Activated CD8-positive, alpha-beta memory T cell treated with anti-CD3 and anti-CD28 coated beads, Interleukin-2, amount 50 U/mL, for 1 hour (primary cell): Measurements from ENCODE around the gene ADAP1.

Experiments
- DNase-seq: peaks from one replicate; pipeline ENCODE4 v3.0.0-alpha.2; 2020; ENCODE audit errors: extremely low read depth

Gene ADAP1

DNA sequence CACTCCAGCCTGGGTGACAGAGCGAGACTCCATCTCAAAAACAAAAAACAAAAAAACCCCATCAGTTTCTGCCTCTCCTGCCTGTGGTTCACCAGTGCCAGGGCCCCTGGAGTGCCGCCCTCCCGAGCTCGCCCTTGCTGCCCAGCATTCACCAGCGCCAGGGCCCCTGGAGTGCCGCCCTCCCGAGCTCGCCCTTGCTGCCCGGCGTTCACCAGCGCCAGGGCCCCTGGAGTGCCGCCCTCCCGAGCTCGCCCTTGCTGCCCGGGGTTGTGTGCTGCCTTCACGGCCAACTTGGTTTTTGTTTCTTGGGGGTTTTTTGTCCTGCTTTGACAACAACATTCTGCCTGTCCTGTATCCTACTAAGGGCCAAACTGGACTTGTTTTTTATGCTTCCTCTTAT lies 91.4 kb downstream of the ADAP1 start:
- DNase-seq: no peak

DNA sequence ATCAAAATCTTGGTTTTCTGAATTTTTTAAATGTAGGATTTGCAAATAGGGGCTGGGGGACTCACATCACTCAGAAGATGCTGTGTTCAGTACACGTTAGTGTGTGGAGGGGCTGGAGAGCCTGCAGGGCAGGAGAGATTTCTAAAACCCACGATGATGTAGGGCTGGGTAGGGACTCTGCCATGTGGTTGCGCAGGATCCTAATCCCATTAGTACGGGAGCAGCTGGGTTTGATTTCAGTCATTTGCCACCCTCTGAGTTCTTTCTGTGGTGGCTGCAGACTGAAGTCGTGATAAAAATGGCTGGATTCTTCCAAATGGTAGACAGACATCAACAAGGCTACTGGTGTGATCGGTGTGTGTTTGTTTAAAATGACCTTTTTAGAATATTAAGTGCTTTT lies 92.3 kb downstream of the ADAP1 start:
- DNase-seq: no peak

- no peak for DNase-seq
Observed at GRCh38 chr7:861222-861621, 93.3 kb downstream of the ADAP1 start.

GRCh38 chr7:860149-860548 lies 94.3 kb downstream of the ADAP1 start:
- DNase-seq: no peak

GRCh38 chr7:859359-860030 lies 95.0 kb downstream of the ADAP1 start:
- no peak for DNase-seq

DNA sequence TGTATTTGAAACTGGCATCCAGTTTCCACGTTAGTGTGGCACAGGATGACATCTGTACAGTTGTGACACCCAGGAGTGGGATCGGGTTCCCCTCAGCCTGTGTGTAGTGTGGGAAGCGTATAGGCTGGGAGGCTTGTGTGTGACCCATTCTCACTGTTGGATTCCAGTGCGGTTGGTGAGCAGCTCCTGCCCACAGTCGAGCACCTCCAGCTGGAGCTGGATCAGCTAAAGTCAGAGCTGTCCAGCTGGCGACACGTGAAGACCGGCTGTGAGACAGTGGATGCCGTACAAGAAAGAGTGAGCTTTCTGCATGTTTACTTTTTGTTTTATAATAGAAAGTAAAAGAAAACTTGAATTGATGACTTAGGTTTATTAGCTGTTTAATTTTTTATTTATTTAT lies 96.8 kb downstream of the ADAP1 start:
- no peak for DNase-seq

GRCh38 chr7:856444-857095 lies 97.9 kb downstream of the ADAP1 start:
- DNase-seq: no peak

- DNase-seq: no peak
Observed at GRCh38 chr7:855686-856369, 98.7 kb downstream of the ADAP1 start.

GRCh38 chr7:854118-854775 lies 100.2 kb downstream of the ADAP1 start:
- DNase-seq: no peak

DNA sequence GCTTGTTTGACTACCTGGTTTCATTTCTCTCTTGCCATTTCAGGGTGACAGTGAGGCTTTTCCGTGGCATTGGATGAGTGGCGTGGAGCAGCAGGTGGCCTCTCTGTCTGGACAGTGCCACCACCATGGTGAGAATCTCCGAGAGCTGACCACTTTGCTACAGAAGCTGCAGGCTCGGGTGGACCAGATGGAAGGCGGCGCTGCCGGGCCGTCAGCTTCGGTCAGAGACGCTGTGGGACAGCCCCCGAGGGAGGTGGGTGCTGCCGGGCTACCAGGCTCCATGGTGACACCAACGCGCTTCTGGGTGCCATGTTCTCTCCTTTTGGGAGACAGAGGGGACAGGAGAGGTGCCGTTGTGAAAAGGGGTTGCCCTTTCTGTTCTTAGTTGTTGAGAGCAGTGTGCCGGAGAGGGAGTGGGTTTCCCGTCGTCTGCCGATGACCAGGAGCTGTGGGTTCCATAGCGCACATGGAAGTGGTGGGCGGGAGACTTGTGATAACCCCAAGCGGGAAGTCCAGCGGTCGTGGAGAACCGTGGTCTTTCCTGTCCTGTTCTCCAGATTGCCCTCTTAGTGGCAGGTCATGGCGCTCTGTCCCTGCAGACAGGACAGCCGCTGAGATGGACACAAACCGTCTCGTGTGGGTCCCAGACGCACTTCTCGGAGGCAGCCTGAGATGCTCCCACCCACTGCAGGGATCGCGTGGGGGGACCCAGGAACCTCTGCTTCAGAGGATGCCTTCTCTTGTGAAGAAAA lies 100.9 kb downstream of the ADAP1 start:
- DNase-seq: no peak

GRCh38 chr7:851204-851603 lies 103.3 kb downstream of the ADAP1 start:
- DNase-seq: no peak

DNA sequence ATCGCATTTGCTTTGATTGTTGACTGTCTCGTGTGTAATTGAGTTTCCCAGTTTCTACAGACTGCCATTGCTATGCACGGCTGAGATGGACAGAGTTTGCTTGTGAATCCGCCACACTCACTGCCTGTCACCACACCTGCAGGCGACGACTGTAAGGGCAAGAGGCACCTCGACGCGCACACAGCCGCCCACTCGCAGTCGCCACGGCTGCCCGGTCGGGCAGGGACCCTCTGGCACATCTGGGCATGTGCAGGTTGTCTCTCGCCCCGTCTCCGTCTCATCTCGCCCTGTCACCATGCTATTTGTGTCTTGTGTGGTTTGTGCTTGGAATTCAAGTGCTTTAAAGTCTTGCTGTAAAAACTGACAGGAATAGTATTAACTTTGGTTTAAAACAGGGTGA lies 104.7 kb downstream of the ADAP1 start:
- DNase-seq: no peak

DNA sequence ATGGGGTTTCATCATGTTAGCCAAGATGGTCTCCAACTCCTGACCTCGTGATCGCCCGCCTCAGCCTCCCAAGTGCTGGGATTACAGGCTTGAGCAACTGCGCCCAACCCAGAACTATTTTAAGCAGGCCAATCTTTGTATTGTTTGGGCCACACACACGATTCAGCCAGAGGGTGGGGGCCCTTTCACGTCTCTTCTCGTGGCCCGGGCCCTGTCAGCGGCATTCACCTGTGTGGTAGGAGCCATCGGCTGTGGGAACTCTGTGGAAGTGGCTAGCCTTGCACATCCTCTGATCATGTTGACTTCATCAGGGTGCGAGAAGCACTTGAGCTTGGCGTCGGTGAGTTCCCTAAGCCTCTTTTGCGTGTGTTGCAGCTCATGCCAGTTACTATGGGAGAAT lies 105.3 kb downstream of the ADAP1 start:
- DNase-seq: no peak
